ENCODE results near the gene CDK5RAP1. TPM values are rescaled to one million over a fixed set of nuclear protein-coding genes. Genes with fewer than 3 reads are reported as not detected.

The CDK5RAP1 gene
- total RNA-seq, 8 experiments from 2014 or later = 20.5 to 46.2 (median 30.3) TPM

- Histone ChIP-seq H3K4me3 (no peak overlapping the region), H3K4me1 (replicated peaks in 1 of 2) (no peaks in the 10 kb centered on the region), H3K27ac (no peak overlapping the region)
- 0 to 85% (median 71%) methylated on average over 1 to 10 of the region's 16 CpGs; no CpG with 5 or more reads in 2 of the 10 experiments for WGBS, 10 experiments
- in situ Hi-C loops (cut with MboI; ENCODE audit: low pct_unique_long_range_greater_than_20kb in 2 of 9, low sequenced_read_pairs in 9 of 9, unreplicated experiment in 9 of 9) = no loop called here
- ATAC-seq (replicated peaks in 6 of 8) = no peak
These were observed 48.9 kb downstream of the CDK5RAP1 start for GRCh38 chr20:33352258-33353012.

GRCh38 chr20:33351696-33352095, 49.6 kb downstream of the CDK5RAP1 start:
- H3K27ac ChIP-seq = no peak overlapping the region
- peak in 1 of 8 experiments; percentile 62 for ATAC-seq (replicated peaks in 6 of 8)
- H3K4me1 ChIP-seq (replicated peaks in 1 of 2) = no peaks in the 10 kb centered on the region

GRCh38 chr20:33349493-33349892, 51.8 kb downstream of the CDK5RAP1 start:
- in situ Hi-C loops (cut with MboI; ENCODE audit: low pct_unique_long_range_greater_than_20kb in 2 of 9, low sequenced_read_pairs in 9 of 9, unreplicated experiment in 9 of 9) = no loop called here
- Histone ChIP-seq H3K27ac (no peak overlapping the region), H3K4me1 (replicated peaks in 1 of 2) (no peaks in the 10 kb centered on the region), H3K4me3 (no peak overlapping the region)
- no peak for ATAC-seq (replicated peaks in 6 of 8)
- 88 to 98% (median 92%) methylated on average over 2 to 7 of the region's 8 CpGs; no CpG with 5 or more reads in 5 of the 10 experiments for WGBS, 10 experiments

More at GRCh38 chr20:33351696-33352095, 49.6 kb downstream of the CDK5RAP1 start:
- 0 to 100% (median 57%) methylated on average over 1 to 3 of the region's 3 CpGs; no CpG with 5 or more reads in 1 of the 10 experiments for WGBS, 10 experiments
- H3K4me3 ChIP-seq = no peak overlapping the region
- in situ Hi-C loops (cut with MboI; ENCODE audit: low pct_unique_long_range_greater_than_20kb in 2 of 9, low sequenced_read_pairs in 9 of 9, unreplicated experiment in 9 of 9) = no loop called here

- in situ Hi-C loops (cut with MboI; ENCODE audit: low pct_unique_long_range_greater_than_20kb in 2 of 9, low sequenced_read_pairs in 9 of 9, unreplicated experiment in 9 of 9) = no loop called here
- Histone ChIP-seq H3K27ac (no peak overlapping the region), H3K4me3 (no peak overlapping the region), H3K4me1 (replicated peaks in 1 of 2) (no peaks in the 10 kb centered on the region)
- ATAC-seq (replicated peaks in 6 of 8) = no peak
- WGBS, 10 experiments = 53 to 100% (median 82%) methylated on average over 1 to 6 of the region's 11 CpGs; no CpG with 5 or more reads in 2 of the 10 experiments
These were observed 53.0 kb downstream of the CDK5RAP1 start for GRCh38 chr20:33348136-33348937.

GRCh38 chr20:33345342-33345741, 56.0 kb downstream of the CDK5RAP1 start:
- no peak overlapping the region for H3K4me3 ChIP-seq
- no peaks in the 10 kb centered on the region for H3K4me1 ChIP-seq (replicated peaks in 1 of 2)
- WGBS, 10 experiments = 70 to 100% (median 82%) methylated on average over 1 to 7 of the region's 9 CpGs; no CpG with 5 or more reads in 3 of the 10 experiments
- H3K27ac ChIP-seq = no peak overlapping the region
- in situ Hi-C loops (cut with MboI; ENCODE audit: low pct_unique_long_range_greater_than_20kb in 2 of 9, low sequenced_read_pairs in 9 of 9, unreplicated experiment in 9 of 9) = no loop called here
- ATAC-seq (replicated peaks in 6 of 8) = no peak

- H3K4me3 ChIP-seq = no peak overlapping the region
- WGBS, 10 experiments = 75 to 100% (median 92%) methylated on average over 1 to 4 of the region's 4 CpGs; no CpG with 5 or more reads in 5 of the 10 experiments
- H3K4me1 ChIP-seq (replicated peaks in 1 of 2) = no peaks in the 10 kb centered on the region
- H3K27ac ChIP-seq = no peak overlapping the region
- ATAC-seq (replicated peaks in 6 of 8) = no peak
- in situ Hi-C loops (cut with MboI; ENCODE audit: low pct_unique_long_range_greater_than_20kb in 2 of 9, low sequenced_read_pairs in 9 of 9, unreplicated experiment in 9 of 9) = no loop called here
These were observed 57.8 kb downstream of the CDK5RAP1 start for GRCh38 chr20:33343521-33343920.

GRCh38 chr20:33339515-33340058, 61.7 kb downstream of the CDK5RAP1 start:
- Histone ChIP-seq H3K4me3 (no peak overlapping the region), H3K4me1 (replicated peaks in 1 of 2) (no peaks in the 10 kb centered on the region), H3K27ac (no peak overlapping the region)
- in situ Hi-C loops (cut with MboI; ENCODE audit: low pct_unique_long_range_greater_than_20kb in 2 of 9, low sequenced_read_pairs in 9 of 9, unreplicated experiment in 9 of 9) = no loop called here
- ATAC-seq (replicated peaks in 6 of 8) = no peak
- WGBS, 10 experiments = 43 to 100% (median 61%) methylated on average over 1 to 7 of the region's 8 CpGs; no CpG with 5 or more reads in 4 of the 10 experiments

- H3K4me3 ChIP-seq = no peak overlapping the region
- in situ Hi-C loops (cut with MboI; ENCODE audit: low pct_unique_long_range_greater_than_20kb in 2 of 9, low sequenced_read_pairs in 9 of 9, unreplicated experiment in 9 of 9) = no loop called here
- H3K4me1 ChIP-seq (replicated peaks in 1 of 2) = no peaks in the 10 kb centered on the region
- WGBS, 10 experiments = 7 to 100% (median 82%) methylated on average over 1 to 5 of the region's 5 CpGs
- no peak overlapping the region for H3K27ac ChIP-seq
- no peak for ATAC-seq (replicated peaks in 6 of 8)
These were observed 62.7 kb downstream of the CDK5RAP1 start for GRCh38 chr20:33338467-33339258.

GRCh38 chr20:33337531-33338165, 63.7 kb downstream of the CDK5RAP1 start:
- WGBS, 10 experiments = 0 to 100% (median 67%) methylated on average over 1 to 4 of the region's 6 CpGs; no CpG with 5 or more reads in 3 of the 10 experiments

GRCh38 chr20:33337119-33337518, 64.2 kb downstream of the CDK5RAP1 start:
- in situ Hi-C loops (cut with MboI; ENCODE audit: low pct_unique_long_range_greater_than_20kb in 2 of 9, low sequenced_read_pairs in 9 of 9, unreplicated experiment in 9 of 9) = no loop called here
- Histone ChIP-seq H3K27ac (no peak overlapping the region), H3K4me3 (no peak overlapping the region), H3K4me1 (replicated peaks in 1 of 2) (no peaks in the 10 kb centered on the region)
- 20 to 70% (median 59%) methylated on average over 1 to 7 of the region's 8 CpGs; no CpG with 5 or more reads in 6 of the 10 experiments for WGBS, 10 experiments
- peak in 3 of 8 experiments; percentile 18 to 46 (median 46) for ATAC-seq (replicated peaks in 6 of 8)

More at GRCh38 chr20:33337531-33338165, 63.7 kb downstream of the CDK5RAP1 start:
- no peak overlapping the region for H3K27ac ChIP-seq
- H3K4me1 ChIP-seq (replicated peaks in 1 of 2) = no peaks in the 10 kb centered on the region
- in situ Hi-C loops (cut with MboI; ENCODE audit: low pct_unique_long_range_greater_than_20kb in 2 of 9, low sequenced_read_pairs in 9 of 9, unreplicated experiment in 9 of 9) = no loop called here
- H3K4me3 ChIP-seq = no peak overlapping the region
- ATAC-seq (replicated peaks in 6 of 8) = peak in 1 of 8 experiments; percentile 20

GRCh38 chr20:33336375-33336774, 64.9 kb downstream of the CDK5RAP1 start:
- WGBS, 10 experiments = 50 to 100% (median 86%) methylated on average over 1 to 3 of the region's 3 CpGs; no CpG with 5 or more reads in 4 of the 10 experiments
- in situ Hi-C loops (cut with MboI; ENCODE audit: low pct_unique_long_range_greater_than_20kb in 2 of 9, low sequenced_read_pairs in 9 of 9, unreplicated experiment in 9 of 9) = no loop called here
- no peak for ATAC-seq (replicated peaks in 6 of 8)
- no peaks in the 10 kb centered on the region for H3K4me1 ChIP-seq (replicated peaks in 1 of 2)
- H3K4me3 ChIP-seq = no peak overlapping the region
- no peak overlapping the region for H3K27ac ChIP-seq

- Histone ChIP-seq H3K4me1 (replicated peaks in 1 of 2) (no peaks in the 10 kb centered on the region), H3K27ac (no peak overlapping the region), H3K4me3 (no peak overlapping the region)
- WGBS, 10 experiments = 47 to 100% (median 61%) methylated on average over 1 to 3 of the region's 3 CpGs
- no peak for ATAC-seq (replicated peaks in 6 of 8)
- in situ Hi-C loops (cut with MboI; ENCODE audit: low pct_unique_long_range_greater_than_20kb in 2 of 9, low sequenced_read_pairs in 9 of 9, unreplicated experiment in 9 of 9) = no loop called here
These were observed 67.2 kb downstream of the CDK5RAP1 start for GRCh38 chr20:33334111-33334510.
